KBM-7 (cell line): Measurements from ENCODE around the gene CCDC47.

Experiments
- DNase-seq: peaks from one replicate; pipeline ENCODE4 v3.0.0-alpha.2; 2015
- in situ Hi-C: fragments of 300-500 bp; cut with MboI; formaldehyde crosslinking; loops from 2 replicates; pipeline ENCODE4 v1.14.3; 2020; ENCODE audit warnings: low sequenced_read_pairs, low pct_unique_long_range_greater_than_20kb, mixed read lengths

The CCDC47 gene

GRCh38 chr17:63786971-63787711 lies 13.7 kb upstream of the CCDC47 start:
- no peak for DNase-seq
- in situ Hi-C loops: no loop called here

- in situ Hi-C loops: no loop called here
- DNase-seq: no peak
These were observed 12.7 kb upstream of the CCDC47 start for GRCh38 chr17:63786117-63786516.

DNA sequence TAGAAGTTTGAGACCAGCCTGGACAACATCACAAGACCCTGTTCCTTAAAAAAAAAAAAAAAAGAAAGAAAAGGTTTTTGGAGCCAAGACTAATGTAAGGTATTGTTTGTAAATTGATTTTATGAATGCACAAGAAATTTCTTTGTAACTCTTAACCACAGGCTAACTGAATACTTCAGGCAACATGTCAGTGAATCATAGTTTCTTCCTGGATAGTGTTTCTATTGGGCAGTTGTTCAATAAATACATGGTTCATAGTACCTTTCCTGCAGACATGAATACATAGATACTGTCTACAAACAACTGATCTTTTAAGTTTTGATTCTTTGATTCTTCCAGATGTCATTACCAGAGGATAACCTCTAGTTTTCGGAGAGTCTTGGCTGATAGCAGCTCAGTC lies 12.2 kb upstream of the CCDC47 start:
- in situ Hi-C loops: no loop called here
- no peak for DNase-seq

DNA sequence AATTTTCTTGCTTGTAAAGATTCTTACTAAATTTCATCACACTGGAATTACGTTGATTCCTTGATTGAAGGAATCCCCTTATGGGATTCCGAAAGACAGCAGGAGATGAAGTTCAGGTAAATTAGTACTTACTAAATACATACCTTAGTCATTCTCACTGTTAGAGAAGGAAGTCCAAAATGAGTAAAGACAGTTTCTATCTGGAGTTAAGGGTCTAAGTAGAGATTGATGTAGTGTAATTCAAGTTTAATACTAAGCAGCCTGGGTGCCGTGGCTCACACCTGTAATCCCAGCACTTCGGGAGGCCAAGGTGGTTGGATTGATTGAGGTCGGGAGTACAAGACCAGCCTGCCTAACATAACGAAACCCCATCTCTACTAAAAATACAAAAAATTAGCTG lies 10.1 kb upstream of the CCDC47 start:
- in situ Hi-C loops: no loop called here
- DNase-seq: no peak

GRCh38 chr17:63780928-63781327 lies 7.5 kb upstream of the CCDC47 start:
- in situ Hi-C loops: no loop called here
- DNase-seq: no peak

- no peak for DNase-seq
- in situ Hi-C loops: no loop called here
These were observed 7.1 kb upstream of the CCDC47 start for GRCh38 chr17:63780507-63780906.

GRCh38 chr17:63775420-63775819 lies 2.0 kb upstream of the CCDC47 start:
- in situ Hi-C loops: no loop called here
- DNase-seq: no peak

DNA sequence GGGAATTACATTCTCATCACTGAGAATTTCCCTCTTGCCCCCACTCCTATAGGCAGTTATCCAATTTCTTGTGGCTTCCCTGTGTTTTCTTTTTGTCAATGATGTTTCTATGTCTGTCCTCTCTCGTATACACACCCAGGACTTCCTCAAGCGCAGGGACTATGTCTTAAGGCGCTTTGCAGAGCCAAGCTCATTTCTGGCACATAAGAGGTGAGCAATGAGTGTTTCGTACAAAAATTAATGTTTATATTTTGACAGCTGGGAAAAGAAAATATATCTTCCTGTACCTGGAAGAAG lies 1.5 kb upstream of the CCDC47 start:
- in situ Hi-C loops: no loop called here
- DNase-seq: peak; percentile 55

GRCh38 chr17:63774141-63774968 lies 958 bp upstream of the CCDC47 start, which contains the start of gene DDX42:
Gene DDX42, plus strand, starts transcription at chr17:63774170. Its CDS starts 12,880 bp downstream, at chr17:63787050.
- peak; percentile 42 for DNase-seq
- in situ Hi-C loops: no loop called here

DNA sequence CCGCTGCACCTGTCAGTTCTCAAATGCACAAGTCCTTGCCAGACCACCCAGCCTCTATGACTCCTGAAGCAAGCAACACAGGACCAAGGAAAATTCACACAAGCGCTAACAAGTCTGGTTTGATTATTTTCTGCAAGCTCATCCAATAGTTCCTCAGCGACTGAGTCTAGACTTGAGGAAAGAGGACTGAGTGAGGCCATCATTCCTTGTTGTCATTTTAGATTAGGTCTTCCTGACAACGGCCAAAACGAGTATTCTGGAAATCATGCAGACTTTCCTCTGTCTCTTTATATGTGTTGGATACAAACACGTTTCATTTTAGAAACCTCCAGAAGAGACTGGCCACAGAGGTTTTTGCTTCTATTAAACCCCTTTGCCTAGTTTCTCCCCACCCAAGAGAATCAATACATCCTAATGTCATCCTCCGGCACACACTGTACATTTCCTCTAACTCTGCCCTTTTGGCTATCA lies 561 bp downstream of the CCDC47 start:
- in situ Hi-C loops: no loop called here
- DNase-seq: peak; percentile 39

- in situ Hi-C loops: no loop called here
- DNase-seq: no peak
These were observed 5.0 kb downstream of the CCDC47 start for GRCh38 chr17:63768433-63768832.

DNA sequence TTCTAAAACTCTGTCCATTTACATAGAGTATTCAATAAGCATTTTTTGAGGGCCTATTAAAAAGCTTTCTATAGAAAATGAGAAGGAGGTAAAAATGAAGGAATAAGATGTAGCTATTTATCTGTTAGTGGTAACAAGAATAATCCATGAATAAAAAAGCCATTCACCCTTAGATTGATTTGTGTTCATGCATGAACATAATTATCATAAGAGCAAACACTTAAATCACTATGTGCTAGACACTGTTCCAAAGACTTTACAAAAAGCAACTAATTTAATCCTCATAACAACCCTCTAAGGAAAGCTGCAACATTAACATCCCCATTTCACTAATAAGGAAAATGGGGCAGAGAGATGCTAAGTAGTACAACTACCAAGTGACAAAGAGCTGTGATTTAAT lies 6.6 kb downstream of the CCDC47 start:
- in situ Hi-C loops: no loop called here
- no peak for DNase-seq

- in situ Hi-C loops: no loop called here
- DNase-seq: no peak
These were observed 8.7 kb downstream of the CCDC47 start for GRCh38 chr17:63764716-63765115.

- DNase-seq: no peak
- in situ Hi-C loops: no loop called here
These were observed 11.0 kb downstream of the CCDC47 start for GRCh38 chr17:63762161-63763078.

- no peak for DNase-seq
- in situ Hi-C loops: no loop called here
These were observed 12.4 kb downstream of the CCDC47 start for GRCh38 chr17:63760771-63761539.

GRCh38 chr17:63758428-63758827 lies 15.0 kb downstream of the CCDC47 start:
- in situ Hi-C loops: no loop called here
- no peak for DNase-seq

GRCh38 chr17:63754046-63754445 lies 19.4 kb downstream of the CCDC47 start:
- in situ Hi-C loops: no loop called here

GRCh38 chr17:63753215-63753614 lies 20.2 kb downstream of the CCDC47 start:
- in situ Hi-C loops: no loop called here
- DNase-seq: no peak

More at GRCh38 chr17:63754046-63754445, 19.4 kb downstream of the CCDC47 start:
- DNase-seq: no peak

DNA sequence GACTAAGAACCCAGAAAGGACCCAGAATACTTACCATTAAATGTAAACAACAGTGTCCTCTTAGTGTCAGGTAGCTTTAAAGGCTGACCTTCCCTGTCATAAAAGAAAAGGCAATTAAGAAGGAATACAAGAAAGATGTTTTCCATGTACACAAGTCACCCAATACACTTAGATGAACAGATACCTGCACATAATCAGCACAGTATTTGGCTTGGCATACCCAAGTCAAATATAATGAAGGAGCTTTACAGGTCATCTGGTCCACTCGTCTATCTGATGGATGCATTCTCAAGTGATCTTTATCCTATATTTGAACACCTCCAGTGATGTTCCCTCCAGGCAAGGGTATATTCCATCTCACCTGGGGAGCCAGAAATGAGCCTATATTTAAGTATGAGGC lies 20.7 kb downstream of the CCDC47 start:
- DNase-seq: no peak
- in situ Hi-C loops: no loop called here
